ENCODE results near the gene BRMS1L.

DNA sequence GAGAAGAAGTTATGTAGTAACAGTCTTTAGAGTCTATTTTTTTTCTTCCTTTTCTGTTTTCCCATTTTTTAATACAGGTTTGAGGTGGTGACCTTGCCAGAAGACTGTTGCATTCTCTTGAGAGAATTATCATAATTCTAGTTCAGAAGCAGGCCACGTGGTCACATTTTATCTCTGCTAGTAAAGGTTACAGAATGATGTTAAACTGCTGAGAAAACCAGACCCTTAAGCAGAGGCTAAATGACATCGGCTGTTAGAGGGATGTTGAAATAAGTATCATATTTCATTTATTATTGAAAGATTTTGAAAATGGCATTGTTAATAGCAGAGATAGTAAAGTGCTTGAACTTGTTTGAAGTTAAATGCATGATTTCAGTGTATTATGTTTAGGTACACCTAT is 49.2 kb downstream of the BRMS1L start:
- TF ChIP-seq, protein P1, sequence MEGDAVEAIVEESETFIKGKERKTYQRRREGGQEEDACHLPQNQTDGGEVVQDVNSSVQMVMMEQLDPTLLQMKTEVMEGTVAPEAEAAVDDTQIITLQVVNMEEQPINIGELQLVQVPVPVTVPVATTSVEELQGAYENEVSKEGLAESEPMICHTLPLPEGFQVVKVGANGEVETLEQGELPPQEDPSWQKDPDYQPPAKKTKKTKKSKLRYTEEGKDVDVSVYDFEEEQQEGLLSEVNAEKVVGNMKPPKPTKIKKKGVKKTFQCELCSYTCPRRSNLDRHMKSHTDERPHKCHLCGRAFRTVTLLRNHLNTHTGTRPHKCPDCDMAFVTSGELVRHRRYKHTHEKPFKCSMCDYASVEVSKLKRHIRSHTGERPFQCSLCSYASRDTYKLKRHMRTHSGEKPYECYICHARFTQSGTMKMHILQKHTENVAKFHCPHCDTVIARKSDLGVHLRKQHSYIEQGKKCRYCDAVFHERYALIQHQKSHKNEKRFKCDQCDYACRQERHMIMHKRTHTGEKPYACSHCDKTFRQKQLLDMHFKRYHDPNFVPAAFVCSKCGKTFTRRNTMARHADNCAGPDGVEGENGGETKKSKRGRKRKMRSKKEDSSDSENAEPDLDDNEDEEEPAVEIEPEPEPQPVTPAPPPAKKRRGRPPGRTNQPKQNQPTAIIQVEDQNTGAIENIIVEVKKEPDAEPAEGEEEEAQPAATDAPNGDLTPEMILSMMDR (IDR thresholded peaks at IDR 0.05): no peak
- no peak for TF ChIP-seq ZFX (IDR thresholded peaks at IDR 0.05; ENCODE audit: borderline replicate concordance)
